ENCODE data around the gene RAB32. TPM values are rescaled to one million over a fixed set of nuclear protein-coding genes. Genes with fewer than 3 reads are reported as not detected.

RAB32 gene
- total and polyA plus RNA-seq, 2 of the 4 experiments (the other 2 are of a cell fraction), result 55.7 to 108 TPM

- in situ Hi-C loops (cut with MboI; ENCODE audit: low sequenced_read_pairs), result no loop called here
These were observed 43.8 kb downstream of the RAB32 start for GRCh38 chr6:146587459-146587858.

More at GRCh38 chr6:146587459-146587858, 43.8 kb downstream of the RAB32 start:
- no peaks in the 10 kb centered on the region; the same call in 1 of the 2 replicates for H3K4me1 ChIP-seq (ENCODE audit: control insufficient read depth, insufficient read depth, low read length)
- no peak overlapping the region for H4K5ac ChIP-seq (ENCODE audit: low read depth, low read length)
- no peak overlapping the region for H2AFZ ChIP-seq (replicated peaks; ENCODE audit: low read length, poor library complexity)
- no peak overlapping the region for H3K18ac ChIP-seq (ENCODE audit: low read depth, low read length)
- no peaks in the 10 kb centered on the region for H3K36me3 ChIP-seq (ENCODE audit: control insufficient read depth, insufficient read depth, low read length)
- H3K4me2 ChIP-seq (ENCODE audit: low read depth, low read length), result no peak overlapping the region
- no peak overlapping the region for H2AK9ac ChIP-seq (replicated peaks; ENCODE audit: low read depth, low read length, poor library complexity)
- H3K27ac ChIP-seq (ENCODE audit: insufficient read depth, low read length), result no peak overlapping the region
- ATAC-seq (ENCODE audit: low read depth) (no peak), DNase-seq (no peak)
- no peak for TF ChIP-seq MAZ (IDR thresholded peaks at IDR 0.05; ENCODE audit: borderline replicate concordance, low read depth, low read length)
- no peak for TF ChIP-seq MAFK (IDR thresholded peaks at IDR 0.05; ENCODE audit: low read depth, low read length)
- TF ChIP-seq RAD21 (IDR thresholded peaks at IDR 0.05; ENCODE audit: low read length), result no peak
- TF ChIP-seq RCOR1 (IDR thresholded peaks at IDR 0.05; ENCODE audit: insufficient replicate concordance, low read length), result no peak
- TF ChIP-seq SMC3 (IDR thresholded peaks at IDR 0.05; ENCODE audit: low read depth, low read length), result no peak
- TF ChIP-seq NFE2L2 (IDR thresholded peaks at IDR 0.05; ENCODE audit: low read depth, low read length), result no peak
- no peak for TF ChIP-seq ELK1 (IDR thresholded peaks at IDR 0.05; ENCODE audit: borderline replicate concordance, low read depth, low read length)
- TF ChIP-seq FOS (IDR thresholded peaks at IDR 0.05; ENCODE audit: low read depth, low read length), result no peak
- TF ChIP-seq MXI1 (IDR thresholded peaks at IDR 0.05; ENCODE audit: borderline replicate concordance, low read depth, low read length), result no peak
- no peak for TF ChIP-seq CEBPB (IDR thresholded peaks at IDR 0.05; ENCODE audit: low read depth, low read length)
- no peak for TF ChIP-seq CTCF (conservative IDR thresholded peaks at IDR 0.05; ENCODE audit: low read depth, low read length)
- TF ChIP-seq BHLHE40 (IDR thresholded peaks at IDR 0.05; ENCODE audit: low read depth, low read length), result no peak
- TF ChIP-seq RFX5 (IDR thresholded peaks at IDR 0.05; ENCODE audit: low read depth, low read length), result no peak
- no peak for TF ChIP-seq POLR2A (IDR thresholded peaks at IDR 0.05; ENCODE audit: low read depth, low read length)
- no peak for TF ChIP-seq USF2 (IDR thresholded peaks at IDR 0.05; ENCODE audit: low read depth, low read length)
- TF ChIP-seq CHD1 (IDR thresholded peaks at IDR 0.05; ENCODE audit: low read depth, low read length), result no peak
- no peak overlapping the region for H3K14ac ChIP-seq (replicated peaks; ENCODE audit: low read depth, low read length)
- dilution Hi-C loops (cut with HindIII; ENCODE audit: low sequenced_read_pairs, unreplicated experiment), result no loop called here
- H3K56ac ChIP-seq (ENCODE audit: extremely low read depth, insufficient read depth, low read length), result no peak overlapping the region
- no peak overlapping the region for H2BK15ac ChIP-seq (ENCODE audit: low read depth, low read length)
- no peaks in the 10 kb centered on the region for H4K20me1 ChIP-seq (ENCODE audit: insufficient read depth, low read length)
- H2BK20ac ChIP-seq (ENCODE audit: low read depth, low read length), result no peak overlapping the region
- CTCF ChIA-PET, result no interaction called here
- H3K27me3 ChIP-seq (ENCODE audit: control insufficient read depth, insufficient read depth, low read length), result no peaks in the 10 kb centered on the region
- POLR2A ChIA-PET (ENCODE audit: unreplicated experiment), result no interaction called here
- H3K4ac ChIP-seq (ENCODE audit: low read depth, low read length), result no peak overlapping the region
- H3K4me3 ChIP-seq (ENCODE audit: insufficient read depth, low read depth, low read length), result no peak overlapping the region
- BruUV-seq (replicated peaks), result no TSS peak
- no peak overlapping the region for H4K91ac ChIP-seq (ENCODE audit: insufficient read depth, low read depth, low read length)
- H4K8ac ChIP-seq (ENCODE audit: low read depth in 2 of 2, low read length in 2 of 2), result no peak overlapping the region
- no peaks in the 10 kb centered on the region for H3K9me3 ChIP-seq (ENCODE audit: control insufficient read depth, insufficient read depth, low read length)
- no peak overlapping the region for H3K23ac ChIP-seq (ENCODE audit: low read depth, low read length)
- H3K9me1 ChIP-seq (ENCODE audit: insufficient read depth, low read length), result no peaks in the 10 kb centered on the region
- intact Hi-C loops (cut with micrococcal nuclease), result no loop called here
- no peak overlapping the region for H2BK120ac ChIP-seq (ENCODE audit: low read depth, low read length)
- WGBS, 2 experiments (ENCODE audit: extremely low coverage in 2 of 2, insufficient read length in 1 of 2), result no CpG with 5 or more reads among the region's 1 CpG
- H3K79me1 ChIP-seq (ENCODE audit: low read depth in 1 of 2, low read length in 2 of 2), result no peaks in the 10 kb centered on the region
- no peak overlapping the region for H2AK5ac ChIP-seq (ENCODE audit: low read depth, low read length)
- no peak overlapping the region for H2BK5ac ChIP-seq (ENCODE audit: low read depth, low read length, poor library complexity, severe bottlenecking)
- H3K9ac ChIP-seq (ENCODE audit: low read depth, low read length), result no peak overlapping the region
